Osteocyte (in vitro differentiated cells): ENCODE measurements around the gene CLMN. TPM values are rescaled to one million over a fixed set of nuclear protein-coding genes. Genes with fewer than 3 reads are reported as not detected.

Experiments
- DNase-seq: peaks from one replicate; pipeline ENCODE4 v3.0.0; 2021; ENCODE audit warnings: mixed read lengths; ENCODE audit not compliant: unreplicated experiment; ENCODE audit errors: extremely low spot score
- H3K27ac Mint-ChIP-seq: one replicate; pipeline ENCODE4 v1.8.0; 2021; ENCODE audit warnings: mild to moderate bottlenecking, mixed read lengths; ENCODE audit not compliant: unreplicated experiment
- H3K27me3 Mint-ChIP-seq: one replicate; pipeline ENCODE4 v1.8.0; 2021; ENCODE audit warnings: mixed read lengths; ENCODE audit not compliant: unreplicated experiment
- H3K36me3 Mint-ChIP-seq: one replicate; pipeline ENCODE4 v1.8.0; 2021; ENCODE audit warnings: mixed read lengths; ENCODE audit not compliant: unreplicated experiment
- H3K4me1 Mint-ChIP-seq: one replicate; pipeline ENCODE4 v1.8.0; 2021; ENCODE audit warnings: mixed read lengths; ENCODE audit not compliant: unreplicated experiment
- H3K4me3 Mint-ChIP-seq: one replicate; pipeline ENCODE4 v1.8.0; 2021; ENCODE audit warnings: mild to moderate bottlenecking, moderate library complexity, mixed read lengths; ENCODE audit not compliant: unreplicated experiment
- H3K9me3 Mint-ChIP-seq: one replicate; pipeline ENCODE4 v1.8.0; 2021; ENCODE audit warnings: mixed read lengths; ENCODE audit not compliant: unreplicated experiment
- total RNA-seq: library from RNA; stranded (reverse); gene quantifications from 2 replicates; pipeline ENCODE4 v1.2.1, GENCODE V29; 2021
- TF ChIP-seq, protein P1 (sequence below): fragments of 200-600 bp; sonication (generic); IDR thresholded peaks from 2 replicates; pipeline ENCODE4 v1.5.0; 2021; ENCODE audit warnings: antibody characterized with exemption, mild to moderate bottlenecking, moderate library complexity

CLMN gene
- total RNA-seq, 1 donor from 2014 or later, result 5.4 TPM

DNA sequence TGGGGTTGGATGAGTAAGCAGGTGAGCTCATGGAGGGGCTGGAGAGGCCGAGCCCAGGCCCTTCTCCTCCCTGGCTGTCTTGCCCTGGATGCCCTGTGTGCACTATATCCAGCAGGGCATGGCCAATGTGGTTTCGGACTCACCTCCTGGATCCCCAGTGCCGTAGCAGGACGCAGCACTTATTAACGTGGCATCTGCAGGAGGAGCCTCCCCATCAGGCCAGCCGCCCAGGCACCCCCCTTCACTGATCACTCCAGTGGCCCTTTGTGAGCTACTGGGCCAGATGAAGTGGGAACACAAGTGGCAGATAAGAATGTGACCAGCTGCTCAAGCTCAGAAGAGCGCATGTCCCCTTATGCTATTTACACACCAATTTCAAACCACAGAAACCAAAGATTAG is 119.3 kb downstream of the CLMN start:
- TF ChIP-seq, protein P1, sequence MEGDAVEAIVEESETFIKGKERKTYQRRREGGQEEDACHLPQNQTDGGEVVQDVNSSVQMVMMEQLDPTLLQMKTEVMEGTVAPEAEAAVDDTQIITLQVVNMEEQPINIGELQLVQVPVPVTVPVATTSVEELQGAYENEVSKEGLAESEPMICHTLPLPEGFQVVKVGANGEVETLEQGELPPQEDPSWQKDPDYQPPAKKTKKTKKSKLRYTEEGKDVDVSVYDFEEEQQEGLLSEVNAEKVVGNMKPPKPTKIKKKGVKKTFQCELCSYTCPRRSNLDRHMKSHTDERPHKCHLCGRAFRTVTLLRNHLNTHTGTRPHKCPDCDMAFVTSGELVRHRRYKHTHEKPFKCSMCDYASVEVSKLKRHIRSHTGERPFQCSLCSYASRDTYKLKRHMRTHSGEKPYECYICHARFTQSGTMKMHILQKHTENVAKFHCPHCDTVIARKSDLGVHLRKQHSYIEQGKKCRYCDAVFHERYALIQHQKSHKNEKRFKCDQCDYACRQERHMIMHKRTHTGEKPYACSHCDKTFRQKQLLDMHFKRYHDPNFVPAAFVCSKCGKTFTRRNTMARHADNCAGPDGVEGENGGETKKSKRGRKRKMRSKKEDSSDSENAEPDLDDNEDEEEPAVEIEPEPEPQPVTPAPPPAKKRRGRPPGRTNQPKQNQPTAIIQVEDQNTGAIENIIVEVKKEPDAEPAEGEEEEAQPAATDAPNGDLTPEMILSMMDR, result no peak
- H3K4me3 Mint-ChIP-seq, result no peak overlapping the region
- H3K27me3 Mint-ChIP-seq, result no peaks in the 10 kb centered on the region
- no peak for DNase-seq
- H3K4me1 Mint-ChIP-seq, result no peaks in the 10 kb centered on the region
- H3K36me3 Mint-ChIP-seq, result peaks cover 11% of the 10 kb centered on the region
- H3K27ac Mint-ChIP-seq, result no peak overlapping the region
- peaks cover 13% of the 10 kb centered on the region for H3K9me3 Mint-ChIP-seq

DNA sequence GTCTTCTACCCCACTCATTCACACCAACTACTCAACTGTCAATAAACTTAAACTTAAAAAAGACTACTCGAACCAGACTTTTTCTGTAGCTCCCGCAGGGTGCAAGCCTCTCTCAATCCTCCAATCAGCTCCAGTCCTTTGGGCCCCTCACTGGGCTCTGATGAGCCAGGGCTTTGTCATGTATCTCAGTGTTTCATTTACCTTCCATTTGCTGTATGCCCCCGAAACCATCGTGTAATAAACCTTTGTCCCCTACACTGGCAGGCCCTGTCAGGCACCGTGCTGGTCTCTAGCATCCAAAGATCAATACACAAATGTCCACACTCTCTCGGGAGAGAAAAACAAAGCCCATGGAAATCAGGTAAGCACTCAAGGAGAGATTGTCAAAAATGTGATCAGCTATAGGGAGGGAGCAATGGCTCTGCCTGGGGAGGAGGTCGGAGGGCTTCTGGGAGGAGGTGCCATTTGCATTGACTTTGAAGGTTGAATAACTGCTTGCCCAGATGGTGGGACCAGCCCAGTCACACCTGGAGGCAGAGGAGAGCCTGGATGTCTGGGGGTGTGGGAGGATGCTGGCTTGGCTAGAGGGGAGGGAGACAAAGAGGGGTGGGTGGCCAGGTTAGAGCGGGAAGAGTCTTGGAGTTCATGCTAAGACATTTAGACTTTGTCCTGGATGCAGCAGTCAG is 120.3 kb downstream of the CLMN start:
- H3K4me1 Mint-ChIP-seq, result no peaks in the 10 kb centered on the region

DNA sequence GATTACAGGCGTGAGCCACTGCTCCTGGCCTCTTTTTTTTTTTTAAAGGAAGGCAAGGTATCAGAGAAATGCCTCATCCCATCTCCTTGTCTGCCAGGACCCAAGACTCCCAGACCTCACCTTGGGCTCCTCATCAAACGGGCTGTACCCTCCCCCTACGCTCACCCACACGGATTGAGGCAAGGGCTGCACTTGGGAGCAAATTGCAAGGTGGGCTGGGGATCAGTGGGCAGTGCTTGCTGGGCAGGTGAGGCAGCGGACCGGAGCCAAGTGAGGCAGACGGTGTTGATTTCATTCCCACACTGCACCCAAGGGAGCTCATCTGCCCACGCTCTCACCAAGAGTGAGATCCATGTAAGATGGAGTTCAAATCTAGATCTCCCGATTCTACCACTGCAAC is 121.4 kb downstream of the CLMN start:
- no peak for DNase-seq
- peaks cover 2% of the 10 kb centered on the region for H3K36me3 Mint-ChIP-seq
- no peaks in the 10 kb centered on the region for H3K9me3 Mint-ChIP-seq
- no peaks in the 10 kb centered on the region for H3K4me1 Mint-ChIP-seq
- H3K27ac Mint-ChIP-seq, result no peak overlapping the region
- H3K27me3 Mint-ChIP-seq, result no peaks in the 10 kb centered on the region
- H3K4me3 Mint-ChIP-seq, result no peak overlapping the region
- TF ChIP-seq, protein P1, result no peak

More for the DNA sequence above, 120.3 kb downstream of the CLMN start:
- peaks cover 4% of the 10 kb centered on the region for H3K9me3 Mint-ChIP-seq
- TF ChIP-seq, protein P1, result no peak
- no peak overlapping the region for H3K4me3 Mint-ChIP-seq
- no peak overlapping the region for H3K27ac Mint-ChIP-seq
- DNase-seq, result no peak
- peaks cover 5% of the 10 kb centered on the region for H3K36me3 Mint-ChIP-seq
- H3K27me3 Mint-ChIP-seq, result no peaks in the 10 kb centered on the region

DNA sequence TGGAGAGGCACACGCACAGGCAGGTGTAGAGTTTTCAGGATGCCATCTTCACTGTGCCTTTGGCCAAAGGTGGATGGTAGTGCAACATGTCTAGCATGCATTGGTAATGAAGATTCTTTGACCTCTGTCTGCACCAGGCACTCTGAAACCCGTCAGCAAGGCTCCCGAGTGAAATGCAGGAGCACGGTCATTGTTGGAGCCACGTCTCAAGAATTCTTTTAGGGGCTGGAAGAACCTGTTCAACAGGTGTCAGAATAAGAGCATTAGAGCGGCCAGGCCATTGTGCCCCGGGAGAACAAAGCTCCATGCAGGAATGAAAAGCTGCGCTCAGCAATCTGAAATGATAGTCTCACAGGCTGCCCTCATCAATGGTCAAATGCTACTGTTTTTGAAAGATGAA is 122.2 kb downstream of the CLMN start:
- Mint-ChIP-seq H3K36me3 (no peaks in the 10 kb centered on the region), H3K9me3 (no peaks in the 10 kb centered on the region), H3K27ac (no peak overlapping the region), H3K4me3 (no peak overlapping the region), H3K4me1 (no peaks in the 10 kb centered on the region), H3K27me3 (no peaks in the 10 kb centered on the region)
- no peak for DNase-seq
- TF ChIP-seq, protein P1, result no peak

DNA sequence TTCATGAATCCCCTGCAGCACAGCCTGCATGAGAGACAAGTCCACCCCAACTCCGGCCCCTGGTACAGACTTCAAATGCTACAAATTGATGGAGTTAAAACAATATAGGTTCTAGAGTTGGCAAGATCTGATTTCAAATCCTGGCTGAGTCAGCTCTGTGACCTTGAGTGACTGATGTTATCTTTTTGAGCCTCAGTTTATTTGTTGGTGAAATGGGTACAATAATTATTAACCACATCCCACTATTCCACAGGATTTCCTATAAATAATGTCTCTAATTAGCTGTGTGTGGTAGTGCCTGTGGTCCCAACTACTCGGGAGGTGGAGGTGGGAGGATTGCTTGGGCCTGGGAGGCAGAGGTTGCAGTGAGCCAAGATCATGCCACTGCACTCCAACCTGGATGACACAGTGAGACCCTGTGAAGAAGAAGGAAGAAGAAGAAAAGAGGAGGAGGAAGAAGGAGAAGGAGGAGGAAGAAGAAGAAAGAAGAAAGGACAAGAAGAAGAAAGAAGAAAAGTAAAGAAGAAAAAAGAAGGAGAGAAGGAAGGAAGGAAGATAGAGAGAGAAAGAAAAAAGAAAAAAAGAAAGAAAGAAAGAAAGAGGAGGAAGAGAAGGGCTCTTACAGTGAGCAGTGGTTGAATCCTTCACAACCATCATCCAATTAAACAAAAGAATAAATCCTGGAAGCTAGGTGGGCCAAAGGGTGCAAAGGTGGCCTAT is 122.7 kb downstream of the CLMN start:
- H3K4me3 Mint-ChIP-seq, result no peak overlapping the region
- H3K27ac Mint-ChIP-seq, result no peak overlapping the region
- H3K27me3 Mint-ChIP-seq, result no peaks in the 10 kb centered on the region
- no peak for DNase-seq
- no peaks in the 10 kb centered on the region for H3K36me3 Mint-ChIP-seq
- TF ChIP-seq, protein P1, result no peak
- H3K9me3 Mint-ChIP-seq, result no peaks in the 10 kb centered on the region
- H3K4me1 Mint-ChIP-seq, result no peaks in the 10 kb centered on the region
